Subcutaneous abdominal adipose tissue (tissue), 5 donors: ENCODE results near the gene SCIN.

Experiments used
- H3K27ac ChIP-seq: one replicate; pipeline ENCODE4 v1.7.0; 2013; ENCODE audit warnings: low read depth, mild to moderate bottlenecking, inconsistent platforms, low read length, moderate library complexity
- H3K27me3 ChIP-seq, 5 donors: one replicate each; pipeline ENCODE4 v1.7.0; 2013; ENCODE audit warnings: low read length in 5 of 5, inconsistent platforms in 1 of 5; ENCODE audit not compliant: control insufficient read depth in 5 of 5, insufficient read depth in 4 of 5
- H3K36me3 ChIP-seq, 5 donors: one replicate each; pipeline ENCODE4 v1.7.0; 2013; ENCODE audit warnings: low read length in 5 of 5; ENCODE audit not compliant: control insufficient read depth in 5 of 5, insufficient read depth in 5 of 5
- H3K4me1 ChIP-seq, 5 donors: one replicate each; pipeline ENCODE4 v1.7.0; 2013; ENCODE audit warnings: low read length in 5 of 5, mild to moderate bottlenecking in 3 of 5, moderate library complexity in 1 of 5; ENCODE audit not compliant: control insufficient read depth in 5 of 5, insufficient read depth in 5 of 5
- H3K4me3 ChIP-seq, 5 donors: one replicate each; pipeline ENCODE4 v1.7.0; 2013; ENCODE audit warnings: low read length in 5 of 5, low read depth in 1 of 5
- H3K9ac ChIP-seq, 5 donors: one replicate each; pipeline ENCODE4 v1.7.0; 2013; ENCODE audit warnings: low read length in 5 of 5, mild to moderate bottlenecking in 4 of 5, moderate library complexity in 3 of 5
- H3K9me3 ChIP-seq, 5 donors: one replicate each; pipeline ENCODE4 v1.7.0; 2013; ENCODE audit warnings: low read length in 5 of 5; ENCODE audit not compliant: control insufficient read depth in 5 of 5
- donor health status: healthy.
- donor health status: healthy.
- donor health status: healthy.
- donor health status: healthy.
- donor health status: healthy.

The SCIN gene

GRCh38 chr7:12625836-12626235 lies 55.3 kb downstream of the SCIN start:
- Histone ChIP-seq H3K36me3 (peaks cover 0 to 21% (median 9%) of the 10 kb centered on the region in 5 donors), H3K9ac (no peak overlapping the region), H3K27ac (no peak overlapping the region), H3K9me3 (no peaks in the 10 kb centered on the region), H3K27me3 (no peaks in the 10 kb centered on the region), H3K4me3 (no peak overlapping the region), H3K4me1 (peaks cover 0 to 9% (median 2%) of the 10 kb centered on the region in 5 donors)

- Histone ChIP-seq H3K9ac (no peak overlapping the region), H3K9me3 (no peaks in the 10 kb centered on the region), H3K4me3 (no peak overlapping the region), H3K4me1 (no peaks in the 10 kb centered on the region), H3K27me3 (no peaks in the 10 kb centered on the region), H3K27ac (no peak overlapping the region), H3K36me3 (peaks cover 0 to 21% (median 9%) of the 10 kb centered on the region in 5 donors)
Measured at GRCh38 chr7:12629816-12630512, 59.4 kb downstream of the SCIN start.

GRCh38 chr7:12630513-12630819 lies 59.9 kb downstream of the SCIN start:
- Histone ChIP-seq H3K27me3 (no peaks in the 10 kb centered on the region), H3K4me3 (no peak overlapping the region), H3K9ac (no peak overlapping the region), H3K27ac (no peak overlapping the region), H3K4me1 (no peaks in the 10 kb centered on the region), H3K9me3 (no peaks in the 10 kb centered on the region), H3K36me3 (peaks cover 0 to 21% (median 9%) of the 10 kb centered on the region in 5 donors)

- Histone ChIP-seq H3K36me3 (peaks cover 0 to 22% (median 0%) of the 10 kb centered on the region in 5 donors), H3K27me3 (no peaks in the 10 kb centered on the region), H3K9ac (no peak overlapping the region), H3K27ac (no peak overlapping the region), H3K4me3 (no peak overlapping the region), H3K9me3 (no peaks in the 10 kb centered on the region), H3K4me1 (peaks cover 0 to 8% (median 0%) of the 10 kb centered on the region in 5 donors)
Measured at GRCh38 chr7:12633582-12633981, 63.1 kb downstream of the SCIN start.

- H3K9me3 ChIP-seq = no peaks in the 10 kb centered on the region
- H3K36me3 ChIP-seq = peaks cover 0 to 24% (median 2%) of the 10 kb centered on the region in 5 donors
- peaks cover 0 to 8% (median 0%) of the 10 kb centered on the region in 5 donors for H3K4me1 ChIP-seq
- H3K27me3 ChIP-seq = no peaks in the 10 kb centered on the region
- H3K27ac ChIP-seq = no peak overlapping the region
- H3K9ac ChIP-seq = peak overlapping the region in 2 of 5 donors; percentile 5 to 21
- peak overlapping the region; percentile 22 to 42 (median 26) for H3K4me3 ChIP-seq
Measured at GRCh38 chr7:12635830-12636229, 65.3 kb downstream of the SCIN start.

GRCh38 chr7:12637328-12637727 lies 66.8 kb downstream of the SCIN start:
- Histone ChIP-seq H3K36me3 (peaks cover 0 to 26% (median 5%) of the 10 kb centered on the region in 5 donors), H3K9me3 (no peaks in the 10 kb centered on the region), H3K9ac (no peak overlapping the region), H3K4me3 (no peak overlapping the region), H3K27me3 (no peaks in the 10 kb centered on the region), H3K27ac (no peak overlapping the region), H3K4me1 (peaks cover 0 to 8% (median 0%) of the 10 kb centered on the region in 5 donors)

- Histone ChIP-seq H3K4me3 (no peak overlapping the region), H3K9me3 (no peaks in the 10 kb centered on the region), H3K27ac (no peak overlapping the region), H3K27me3 (no peaks in the 10 kb centered on the region), H3K9ac (no peak overlapping the region), H3K36me3 (peaks cover 0 to 32% (median 5%) of the 10 kb centered on the region in 5 donors), H3K4me1 (peaks cover 0 to 8% (median 0%) of the 10 kb centered on the region in 5 donors)
Measured at GRCh38 chr7:12637819-12638592, 67.5 kb downstream of the SCIN start.

- Histone ChIP-seq H3K4me3 (no peak overlapping the region), H3K27ac (no peak overlapping the region), H3K9me3 (no peaks in the 10 kb centered on the region), H3K4me1 (peaks cover 0 to 8% (median 0%) of the 10 kb centered on the region in 5 donors), H3K36me3 (peaks cover 0 to 32% (median 5%) of the 10 kb centered on the region in 5 donors), H3K9ac (no peak overlapping the region), H3K27me3 (no peaks in the 10 kb centered on the region)
Measured at GRCh38 chr7:12638851-12639456, 68.4 kb downstream of the SCIN start.

- no peaks in the 10 kb centered on the region for H3K27me3 ChIP-seq
- H3K4me3 ChIP-seq = no peak overlapping the region
- peaks cover 0 to 8% (median 0%) of the 10 kb centered on the region in 5 donors for H3K4me1 ChIP-seq
- H3K36me3 ChIP-seq = peaks cover 0 to 32% (median 8%) of the 10 kb centered on the region in 5 donors
- no peak overlapping the region for H3K27ac ChIP-seq
- H3K9me3 ChIP-seq = no peaks in the 10 kb centered on the region
- H3K9ac ChIP-seq = no peak overlapping the region
Measured at GRCh38 chr7:12640299-12641096, 70.0 kb downstream of the SCIN start.
